HG03045 (cell line): ENCODE measurements around the gene OSBPL2.

Experiments used
- ATAC-seq: cut with Tn5 transposase; IDR thresholded peaks from one replicate; pipeline ENCODE4 v1.9.1; 2021; ENCODE audit warnings: mild to moderate bottlenecking, moderate library complexity; ENCODE audit not compliant: unreplicated experiment

Gene OSBPL2

DNA sequence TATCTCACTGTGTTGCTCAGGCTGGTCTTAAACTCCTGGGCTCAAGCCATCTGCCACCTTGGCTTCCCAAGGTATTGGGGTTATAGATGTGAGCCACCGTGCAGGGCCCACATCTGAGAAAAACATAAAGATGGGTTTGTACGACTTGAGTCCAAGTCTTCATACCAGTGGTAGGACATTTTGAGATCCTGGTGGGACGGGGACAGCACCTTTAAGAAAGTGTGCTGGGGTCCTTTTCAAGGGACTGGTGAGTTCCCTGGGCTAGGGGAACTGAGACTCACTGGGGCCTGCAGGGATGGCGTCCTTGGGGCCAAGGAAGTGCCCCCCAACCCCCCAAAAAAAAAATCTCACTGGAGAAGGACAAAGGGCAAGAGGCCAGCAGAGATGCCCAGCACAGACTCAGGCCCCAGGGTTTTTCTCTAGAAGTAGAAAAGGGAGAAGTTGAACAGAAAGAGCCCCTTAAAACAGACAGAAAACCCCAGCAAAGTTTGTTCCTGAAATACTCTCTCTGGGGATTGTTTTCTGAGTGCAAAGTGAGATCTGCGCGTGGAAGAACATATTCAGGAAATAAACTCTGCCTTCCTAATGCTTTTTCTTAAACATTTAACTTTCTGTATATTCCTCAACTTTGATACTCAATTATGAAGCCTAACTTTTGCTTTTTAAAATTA lies 10.7 kb downstream of the OSBPL2 start:
- no peak for ATAC-seq

DNA sequence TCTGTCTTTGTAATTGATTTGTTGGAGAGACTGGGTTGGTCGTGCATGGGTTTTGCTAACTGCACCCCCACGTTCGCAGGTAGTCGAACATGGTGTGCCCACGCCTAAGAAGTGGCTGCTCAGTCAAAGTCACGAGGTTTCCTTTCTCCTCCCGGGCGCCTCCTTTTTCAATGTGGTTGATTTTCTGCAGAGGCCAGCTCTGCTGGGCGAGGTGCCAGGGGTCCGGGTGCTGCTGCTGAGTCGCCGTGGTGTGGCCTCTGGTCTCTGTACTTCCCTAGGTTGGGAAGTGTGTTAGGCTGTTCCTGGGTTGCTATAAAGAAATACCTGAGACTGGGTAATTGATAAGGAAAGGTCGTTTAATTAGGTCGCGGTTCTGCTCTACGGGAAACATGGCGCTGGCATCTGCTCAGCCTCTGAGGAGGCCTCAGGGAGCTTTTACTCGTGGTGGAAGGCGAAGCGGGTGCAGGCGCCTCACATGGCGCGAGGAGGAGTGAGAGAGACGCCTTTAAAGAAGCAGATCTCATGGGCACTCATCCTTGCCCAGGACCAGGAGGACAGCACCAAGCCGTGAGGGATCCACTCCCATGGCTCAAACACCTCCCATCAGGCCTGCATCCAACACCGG lies 14.1 kb downstream of the OSBPL2 start:
- no peak for ATAC-seq

DNA sequence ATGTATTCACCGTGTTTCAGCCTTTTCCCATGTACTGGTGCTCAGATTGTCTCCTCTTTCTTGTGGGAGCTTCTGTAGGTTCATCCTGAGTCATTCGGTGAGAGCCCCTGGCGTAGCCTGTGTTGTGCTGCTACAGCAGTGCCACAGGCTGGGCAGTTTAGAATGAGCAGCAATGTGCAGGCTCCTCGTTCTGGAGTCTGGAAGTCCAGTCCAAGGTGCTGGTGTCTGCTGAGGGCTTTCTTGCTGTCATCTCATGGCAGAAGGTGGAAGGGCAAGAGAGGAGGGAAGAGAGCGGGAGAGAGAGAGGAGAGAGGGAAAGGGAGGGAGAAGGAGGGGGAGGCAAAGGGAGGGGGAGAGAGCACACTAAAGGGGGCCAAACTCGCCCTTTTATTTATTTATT lies 15.1 kb downstream of the OSBPL2 start:
- no peak for ATAC-seq

DNA sequence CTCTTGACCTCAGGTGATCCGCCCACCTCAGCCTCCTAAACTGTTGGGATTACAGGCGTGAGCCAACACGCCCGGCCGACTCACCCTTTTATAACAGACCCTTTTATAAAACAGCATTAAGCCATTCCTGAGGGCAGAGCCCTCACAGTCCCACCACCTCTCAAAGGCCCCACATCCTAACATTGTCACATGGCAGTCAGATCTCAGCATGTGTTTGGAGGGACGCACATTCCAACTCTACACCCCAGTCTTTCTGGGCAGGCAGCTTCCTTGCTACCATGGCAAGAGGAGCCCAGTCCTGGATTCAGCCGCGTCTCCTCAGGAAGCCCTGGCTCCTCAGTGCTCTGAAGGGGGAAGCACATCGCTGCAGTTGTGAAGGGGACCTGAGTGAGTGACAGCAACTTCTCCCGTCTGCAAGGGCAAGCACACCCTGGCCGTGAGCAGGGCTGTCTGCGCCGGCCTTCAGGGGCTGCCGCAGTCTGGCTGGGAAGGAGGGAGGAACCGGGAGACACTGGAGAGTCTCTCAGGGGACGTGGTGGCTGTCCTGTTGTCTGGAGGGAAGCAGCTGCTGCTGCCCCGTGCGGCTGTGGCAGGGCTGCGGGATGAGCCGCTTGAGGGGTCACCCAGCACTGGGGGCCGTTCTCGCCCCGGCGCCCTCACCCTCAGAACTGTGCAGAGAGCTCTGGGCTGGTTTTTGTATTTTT lies 15.9 kb downstream of the OSBPL2 start:
- ATAC-seq, result no peak

DNA sequence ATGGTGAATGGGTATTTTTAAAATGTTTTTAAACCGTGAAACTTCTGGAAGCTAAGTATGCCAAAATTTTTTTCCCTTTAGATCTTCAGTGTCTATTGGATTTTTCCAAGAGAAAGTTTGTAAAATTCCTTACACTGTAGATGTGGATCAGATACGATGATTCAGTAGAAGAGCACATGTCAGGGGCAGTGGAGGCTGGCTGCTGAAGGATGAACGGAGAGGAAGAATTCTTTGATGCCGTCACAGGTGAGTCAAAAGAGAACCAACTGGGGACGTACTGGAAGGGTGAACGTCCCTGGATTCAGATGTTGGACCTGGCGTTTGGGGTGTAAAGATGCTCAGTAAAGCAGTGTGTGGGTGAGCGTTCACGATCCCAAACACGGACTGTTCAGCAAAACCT lies 17.7 kb downstream of the OSBPL2 start:
- no peak for ATAC-seq

DNA sequence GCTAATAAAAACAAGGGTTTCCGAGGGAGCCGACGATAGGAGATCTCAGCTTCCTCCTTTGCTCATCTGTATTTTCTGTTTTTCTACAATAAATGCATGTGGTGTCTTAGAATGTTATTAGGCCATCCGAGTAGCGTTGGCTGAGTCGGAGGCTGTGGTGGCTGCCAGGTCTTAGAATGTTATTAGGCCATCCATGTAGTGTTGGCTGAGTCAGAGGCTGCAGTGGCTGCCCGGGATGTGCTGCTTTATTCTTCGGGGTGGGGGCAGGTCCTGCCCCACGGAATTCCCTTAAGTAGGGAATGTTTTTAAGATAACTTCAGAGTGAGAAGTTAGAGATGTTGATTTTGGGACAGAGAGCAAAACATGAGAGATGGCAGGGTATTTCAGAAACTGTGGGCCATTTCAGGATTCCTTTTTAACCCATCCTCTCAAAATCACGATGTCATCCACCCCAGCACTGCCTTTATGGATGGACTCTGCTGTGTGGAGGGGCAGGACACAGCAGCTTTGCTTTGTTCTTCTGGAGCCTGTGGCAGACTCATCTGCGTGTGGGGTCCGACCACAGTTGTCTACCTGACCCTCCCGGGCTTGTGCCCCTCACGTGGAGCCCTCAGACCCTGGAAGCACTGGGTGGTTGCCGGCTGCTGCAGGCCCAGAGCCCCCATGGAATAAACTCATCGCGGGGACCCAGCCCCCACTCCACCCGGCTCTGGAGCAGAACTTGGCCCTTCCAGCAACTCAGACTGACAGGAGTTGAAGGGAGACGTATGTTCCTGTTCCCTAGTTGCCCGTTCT lies 20.4 kb downstream of the OSBPL2 start:
- no peak for ATAC-seq

DNA sequence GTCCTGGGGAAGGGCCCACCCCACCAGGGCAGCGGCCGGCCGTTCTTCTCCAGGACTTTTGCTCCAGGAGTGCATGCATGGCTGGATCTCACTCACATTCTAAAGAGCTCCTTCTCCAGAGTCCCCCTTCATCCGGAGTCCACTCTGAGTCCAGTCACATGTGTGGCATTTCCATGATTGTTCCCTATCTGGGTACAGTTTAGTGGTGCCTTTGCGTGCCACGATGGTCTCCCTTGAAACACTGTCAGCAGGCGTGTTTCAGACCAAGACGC lies 20.9 kb downstream of the OSBPL2 start:
- ATAC-seq, result no peak

DNA sequence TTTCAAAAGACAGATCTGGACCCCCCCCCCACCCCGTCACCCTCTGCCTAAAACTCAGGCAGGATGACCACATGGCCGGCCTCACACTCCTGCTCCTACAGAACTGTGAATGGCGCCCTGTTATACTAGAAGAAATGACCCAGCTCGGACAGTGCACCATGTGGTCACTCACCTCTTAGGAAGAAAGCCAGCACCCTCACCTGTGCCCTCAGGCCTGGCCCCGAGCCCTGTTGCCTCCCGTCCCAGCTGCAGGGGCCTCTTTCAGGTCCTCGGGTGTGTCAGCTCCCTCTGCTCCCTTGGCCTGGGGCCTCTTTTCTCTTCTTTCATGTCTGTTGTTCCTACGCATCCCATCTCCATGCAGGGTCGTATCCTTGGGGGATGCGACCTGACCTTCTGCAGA lies 23.7 kb downstream of the OSBPL2 start:
- ATAC-seq, result no peak

DNA sequence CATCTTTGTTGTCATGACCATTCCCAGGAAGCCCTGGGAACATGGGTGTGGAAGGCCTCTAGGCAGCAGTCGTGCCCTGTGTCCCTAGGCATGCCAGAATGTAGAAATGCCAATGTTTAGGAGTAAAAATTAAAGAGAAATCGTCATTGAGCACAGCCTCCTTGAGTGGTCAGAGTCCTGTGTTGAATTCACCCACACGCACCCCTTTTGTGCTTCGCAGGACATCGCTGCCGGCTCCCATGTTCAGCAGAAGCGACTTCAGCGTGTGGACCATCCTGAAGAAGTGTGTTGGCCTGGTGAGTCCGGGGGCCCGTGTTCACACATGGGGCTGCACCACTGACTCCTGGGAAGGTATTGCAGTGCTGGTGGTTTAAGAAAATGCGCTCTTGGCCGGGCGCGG lies 25.1 kb downstream of the OSBPL2 start:
- ATAC-seq, result no peak

DNA sequence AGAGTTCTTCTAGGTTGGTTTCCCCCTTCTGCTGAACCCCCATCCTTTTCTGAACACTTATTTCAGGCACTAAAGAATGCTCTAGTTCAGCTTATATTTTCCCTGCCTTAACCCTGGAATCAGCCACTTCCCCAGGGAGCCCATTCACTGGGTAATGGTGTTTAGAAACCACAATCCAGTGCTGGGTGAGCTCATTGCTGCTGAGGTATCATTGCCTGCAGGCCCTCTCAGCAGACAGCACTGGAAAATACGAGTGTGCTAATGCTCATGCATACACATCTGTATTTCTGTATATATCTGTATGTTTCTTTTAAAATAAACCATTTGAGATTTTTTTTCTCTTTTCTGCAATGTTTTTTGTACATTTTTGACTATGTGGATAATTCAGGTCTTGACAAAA lies 27.0 kb downstream of the OSBPL2 start:
- no peak for ATAC-seq

DNA sequence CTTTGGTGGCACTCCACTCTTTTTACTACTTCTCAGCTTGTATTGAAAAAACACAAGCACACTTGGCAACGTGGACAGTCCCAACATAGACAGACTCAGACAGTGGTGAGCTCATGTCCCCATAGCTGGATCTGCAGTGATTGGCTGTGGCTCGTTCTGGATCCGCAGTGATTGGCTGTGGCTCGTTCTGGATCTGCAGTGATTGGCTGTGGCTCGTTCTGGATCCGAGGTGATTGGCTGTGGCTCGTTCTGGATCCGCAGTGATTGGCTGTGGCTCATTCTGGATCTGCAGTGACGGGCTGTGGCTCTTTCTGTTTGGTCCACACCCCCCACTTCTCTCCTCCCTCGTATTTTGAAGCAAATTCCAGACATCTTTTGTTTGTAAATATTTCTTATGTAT lies 28.0 kb downstream of the OSBPL2 start:
- ATAC-seq, result no peak

DNA sequence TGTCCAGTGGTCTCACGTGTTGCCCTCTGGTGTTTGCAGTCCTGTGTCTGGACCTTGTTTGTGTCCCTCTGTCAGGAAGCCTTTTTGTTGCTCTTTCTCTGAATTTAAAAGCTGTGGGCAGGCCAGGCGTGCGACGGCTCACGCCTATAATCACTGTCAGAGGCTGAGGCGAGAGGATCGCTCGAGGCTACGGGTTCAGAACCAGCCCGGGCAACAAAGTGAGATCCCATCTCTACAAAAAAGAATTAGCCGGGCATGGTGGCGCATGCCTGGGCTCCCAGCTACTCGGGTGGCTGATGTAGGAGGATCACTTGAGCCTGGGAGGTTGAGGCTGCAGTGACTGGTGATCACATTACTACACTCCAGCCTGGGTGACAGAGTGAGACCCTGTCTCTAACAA lies 28.5 kb downstream of the OSBPL2 start:
- ATAC-seq, result no peak

DNA sequence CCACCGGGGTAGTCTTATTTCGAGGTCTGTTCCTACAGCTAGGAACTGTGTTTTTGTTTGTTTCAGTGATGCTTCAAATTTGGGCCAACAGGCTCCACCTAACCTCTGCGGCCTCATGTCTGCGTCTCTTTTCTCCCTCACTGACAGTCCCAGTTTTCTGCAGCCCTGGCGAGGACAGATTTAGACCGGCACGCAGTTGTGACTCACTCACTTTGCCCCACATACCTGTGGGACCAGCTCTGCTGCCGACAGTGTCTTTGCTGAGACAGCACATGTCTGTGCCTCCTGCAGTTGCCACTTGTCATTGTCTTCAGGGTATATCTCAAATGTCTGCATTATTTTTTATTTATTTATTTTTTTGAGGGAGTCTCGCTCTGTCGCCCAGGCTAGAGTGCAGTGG lies 29.2 kb downstream of the OSBPL2 start:
- no peak for ATAC-seq

DNA sequence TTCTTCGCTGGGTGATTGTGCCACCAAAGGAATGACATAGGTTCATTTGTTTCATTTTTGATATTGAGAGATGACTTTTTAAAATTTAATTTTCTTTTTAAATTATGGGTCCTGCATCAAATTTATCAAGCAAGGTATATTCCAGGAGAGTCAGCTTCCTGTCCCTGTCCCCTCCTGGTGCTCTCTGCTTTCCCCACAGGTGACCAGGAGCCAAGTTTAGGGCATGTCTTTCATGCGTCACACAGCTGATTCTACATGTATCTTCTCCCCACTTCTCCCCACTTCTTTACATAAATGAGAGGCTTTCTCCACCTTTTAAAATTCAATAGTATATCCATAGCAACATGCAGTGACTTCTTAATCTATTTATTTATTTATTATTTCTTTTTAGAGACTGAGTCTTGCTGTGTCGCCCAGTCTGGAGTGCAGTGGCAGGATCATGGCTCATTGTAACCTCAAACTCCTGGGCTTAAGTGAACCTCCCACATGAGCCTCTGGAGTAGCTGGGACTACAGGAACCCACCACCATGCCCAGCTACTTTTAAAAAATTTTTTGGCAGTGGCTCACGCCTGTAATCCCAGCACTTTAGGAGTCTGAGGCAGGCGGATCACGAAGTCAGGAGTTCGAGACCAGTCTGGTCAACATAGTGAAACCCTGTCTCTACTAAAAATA lies 30.0 kb downstream of the OSBPL2 start:
- no peak for ATAC-seq

DNA sequence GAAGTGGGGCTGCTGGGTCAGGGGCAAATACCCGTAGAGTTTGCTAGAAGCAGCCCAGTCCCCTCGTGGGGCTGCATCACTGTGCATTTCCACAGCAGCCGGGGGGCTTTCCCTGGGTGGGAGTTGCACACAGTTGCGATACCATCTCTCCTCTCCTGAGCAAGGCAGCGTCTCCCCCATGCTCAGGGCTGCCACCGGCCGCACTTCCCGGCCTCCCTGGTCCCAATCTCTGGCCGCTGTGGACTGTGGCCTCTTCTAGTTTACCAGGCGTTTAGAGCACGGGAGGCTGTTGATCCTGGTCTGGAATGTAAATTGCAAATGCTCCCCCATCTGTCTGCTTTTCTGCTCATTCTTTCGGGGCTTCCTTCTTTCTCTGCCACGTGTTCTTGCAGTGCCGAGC lies 31.1 kb downstream of the OSBPL2 start:
- no peak for ATAC-seq

DNA sequence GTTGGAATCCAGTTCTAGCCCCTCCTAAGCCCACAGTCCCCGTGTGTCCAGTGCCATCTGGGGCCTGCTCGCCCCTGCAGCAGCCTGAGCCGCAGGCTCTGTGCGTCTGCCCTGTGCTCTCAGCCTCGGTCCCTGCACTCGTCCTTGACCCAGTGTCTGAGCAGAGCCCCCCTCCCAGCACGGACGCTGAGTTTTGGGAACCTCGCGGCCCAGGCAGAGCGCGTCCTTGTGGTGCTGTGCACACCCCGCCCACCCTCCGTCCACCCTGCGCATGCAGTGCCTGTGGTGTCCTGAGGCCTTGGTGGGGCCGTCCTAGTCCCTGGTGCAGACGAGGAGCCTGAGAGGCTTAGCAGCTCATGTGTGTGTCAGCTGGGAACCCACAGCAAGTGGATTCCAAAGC lies 31.6 kb downstream of the OSBPL2 start:
- no peak for ATAC-seq

DNA sequence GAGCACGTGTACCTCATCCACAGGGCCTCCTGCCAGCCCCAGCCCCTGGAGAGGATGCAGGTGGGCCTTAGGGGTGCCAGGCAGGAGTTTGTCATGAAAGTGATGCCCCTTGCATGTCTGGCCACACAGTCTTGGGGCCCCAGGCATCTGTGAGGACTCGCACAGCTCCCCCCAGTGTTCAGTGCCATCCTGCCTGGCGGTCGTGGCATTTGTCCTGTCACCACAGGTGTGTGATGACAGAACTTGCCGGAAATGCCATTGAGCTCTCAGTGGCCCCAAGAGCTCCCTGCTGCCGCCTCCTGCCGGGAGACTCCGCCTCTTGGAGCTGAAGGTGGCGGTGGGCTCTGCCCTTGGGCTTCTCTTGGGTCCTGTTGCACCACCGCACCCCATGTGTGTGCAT lies 33.9 kb downstream of the OSBPL2 start:
- ATAC-seq, result no peak

DNA sequence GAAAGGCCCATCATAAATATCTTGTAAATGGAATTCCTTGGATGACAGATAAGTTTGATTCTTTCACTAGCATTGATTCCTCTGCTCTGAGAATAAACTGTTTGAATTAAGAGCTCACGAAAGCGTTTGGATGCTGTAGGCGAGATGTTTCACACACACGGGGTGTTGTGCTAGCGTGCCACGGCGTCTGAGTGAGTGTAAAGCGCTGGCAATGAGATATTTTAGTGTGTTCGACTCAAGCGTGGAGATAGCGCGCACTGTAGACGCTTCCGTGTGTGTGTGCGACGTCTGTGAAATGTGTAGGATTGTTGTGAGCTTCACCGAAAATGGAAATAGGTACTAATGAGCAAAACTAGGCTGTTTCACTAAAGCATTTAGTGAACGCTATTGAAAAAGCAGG lies 35.1 kb downstream of the OSBPL2 start:
- ATAC-seq, result no peak

DNA sequence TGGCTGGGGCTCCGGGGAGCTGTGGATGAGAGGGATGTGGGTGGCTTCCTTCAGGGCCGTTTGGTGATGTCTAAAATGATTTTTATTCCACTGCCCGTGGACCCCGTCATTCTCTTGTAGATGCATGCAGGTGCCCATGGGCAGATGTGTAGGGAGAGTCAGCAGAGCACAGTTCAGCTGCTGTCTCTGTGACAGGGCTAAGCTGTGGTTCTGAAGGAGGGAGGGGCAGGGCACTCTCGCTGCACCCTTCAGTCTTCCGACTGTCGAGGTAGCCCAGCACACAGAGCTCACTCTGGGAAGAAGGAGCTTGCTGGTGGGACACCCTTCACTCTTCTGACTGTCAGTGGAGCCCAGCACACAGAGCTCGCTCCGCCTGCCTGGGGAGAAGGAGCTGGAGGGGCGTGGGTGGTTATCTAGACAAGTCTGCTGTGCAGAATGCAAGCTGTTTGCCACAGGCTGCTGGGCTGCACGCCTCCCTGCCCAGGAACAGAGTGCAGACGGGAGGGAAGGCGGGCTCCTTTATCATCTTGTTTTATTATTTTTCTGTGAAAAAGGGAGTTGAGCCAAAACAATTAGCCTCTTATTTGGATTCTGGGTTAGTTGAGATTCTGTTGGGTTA lies 36.1 kb downstream of the OSBPL2 start:
- ATAC-seq, result no peak

DNA sequence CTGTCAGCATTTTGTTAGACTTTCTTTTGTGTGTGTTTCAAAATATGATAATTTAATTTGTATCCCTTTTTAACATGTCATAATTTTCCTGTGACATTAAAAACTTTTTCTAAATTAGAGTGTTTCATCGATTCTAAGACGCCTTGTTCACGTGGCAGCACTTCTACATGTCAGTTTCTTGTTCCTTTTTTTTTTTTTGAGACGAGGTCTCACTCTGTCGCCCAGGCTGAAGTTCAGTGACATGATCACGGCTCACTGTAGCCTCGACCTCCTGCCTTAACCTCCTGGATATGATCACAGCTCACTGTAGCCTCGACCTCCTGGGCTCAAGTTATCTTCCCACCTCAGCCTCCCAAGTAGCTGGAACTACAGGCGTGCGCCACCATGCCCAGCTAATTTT lies 36.9 kb downstream of the OSBPL2 start:
- ATAC-seq, result no peak

DNA sequence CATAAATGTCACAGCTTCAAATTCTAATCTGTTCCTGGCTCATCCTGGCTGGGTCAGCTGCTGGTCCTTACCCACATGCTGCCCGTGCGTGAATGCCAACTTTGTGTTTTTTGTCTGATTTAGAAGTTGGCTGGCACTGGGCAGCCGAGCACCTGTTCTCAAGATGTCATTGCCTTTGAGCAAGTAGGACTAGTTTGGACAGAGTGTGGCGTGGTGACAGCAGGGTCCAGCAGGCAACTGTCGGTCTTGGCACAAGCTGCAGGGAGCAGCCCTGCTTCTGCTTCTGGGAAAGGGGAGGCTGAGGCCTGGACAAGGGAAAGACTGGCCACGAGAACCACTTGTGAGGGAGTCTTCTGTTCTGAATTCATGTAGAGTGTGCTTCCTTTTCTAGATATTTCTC lies 38.1 kb downstream of the OSBPL2 start:
- no peak for ATAC-seq
